SK-N-SH (cell line): Measurements from ENCODE around the gene TMEM62.

ENCODE experiments used
- GABPA ChIP-seq: IDR thresholded peaks from 2 replicates; pipeline ENCODE4 v1.4.0; 2012; ENCODE audit warnings: low read depth, mild to moderate bottlenecking
- RCOR1 ChIP-seq: fragments of 150-350 bp; IDR thresholded peaks from 2 replicates; pipeline ENCODE4 v1.6.1; 2017; ENCODE audit warnings: antibody characterized with exemption, low read length
- RFX5 ChIP-seq: IDR thresholded peaks from 2 replicates; pipeline ENCODE4 v1.6.1; 2012; ENCODE audit warnings: mild to moderate bottlenecking, improper control_type of control experiment, low read length
- SIN3A ChIP-seq: IDR thresholded peaks from 2 replicates; pipeline ENCODE4 v1.6.1; 2012; ENCODE audit warnings: low read depth, mild to moderate bottlenecking, low read length, moderate library complexity, borderline replicate concordance

DNA sequence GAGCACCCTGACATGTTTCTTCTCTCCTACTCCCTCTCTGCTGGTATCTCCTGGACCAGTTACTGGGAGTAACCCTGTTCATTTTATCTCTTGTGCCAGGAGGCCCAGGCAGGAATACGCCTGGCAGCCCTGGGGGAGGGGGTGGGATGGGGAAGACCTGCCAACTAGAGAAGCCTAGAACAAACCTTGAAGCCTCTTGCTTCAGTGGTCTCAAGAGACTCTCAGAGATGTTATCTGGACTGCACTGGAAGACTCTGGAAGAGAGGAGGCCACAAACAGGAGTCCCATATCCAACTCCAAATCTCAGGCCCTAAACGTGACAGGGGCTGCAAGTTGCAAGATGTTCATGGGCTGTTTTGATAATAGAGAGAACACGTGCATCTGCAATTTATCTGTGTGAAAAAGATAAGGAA, 87.6 kb downstream of the TMEM62 start, which contains the start of gene EPB42:
- TF ChIP-seq RCOR1: no peak
- no peak for TF ChIP-seq RFX5
- TF ChIP-seq GABPA: no peak
- TF ChIP-seq SIN3A: no peak
